Measurements from ENCODE around the gene TMEM82.

TMEM82 gene

DNA sequence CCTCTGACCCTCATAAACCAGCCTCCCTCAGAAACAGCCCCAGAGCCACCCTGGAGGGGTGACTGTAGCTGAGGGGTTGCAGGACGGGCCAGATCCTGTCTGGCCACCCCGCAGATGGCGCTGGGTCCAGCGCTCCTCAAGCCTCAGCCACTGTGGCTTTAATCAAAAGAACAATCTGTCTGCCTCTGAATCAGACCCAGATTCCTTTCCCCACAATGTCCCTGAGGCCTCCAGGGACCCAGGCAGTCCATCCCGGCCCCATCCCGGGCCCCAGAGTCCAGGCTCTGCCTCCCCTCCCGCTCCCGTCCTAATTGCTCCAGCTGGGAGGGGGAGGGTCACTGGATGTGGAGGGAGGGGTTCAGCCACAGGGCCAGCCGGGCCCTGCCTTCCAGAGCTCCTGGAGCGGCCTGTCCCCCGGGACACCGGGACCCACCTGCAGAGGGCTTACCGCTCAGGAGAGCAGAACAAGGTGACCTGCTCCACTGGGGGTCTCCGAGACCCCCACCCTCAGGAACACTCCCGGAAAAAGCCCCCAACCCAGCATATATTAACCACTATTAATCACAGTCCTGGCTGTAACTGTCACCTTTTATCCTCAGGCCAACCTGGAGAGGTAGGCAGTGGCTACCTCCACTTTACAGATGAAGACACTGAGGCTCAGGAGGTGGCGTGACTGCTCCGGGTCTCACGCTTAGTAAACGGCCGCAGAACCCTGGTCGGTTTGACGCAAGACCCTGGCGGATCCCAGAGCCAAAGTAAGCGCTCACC lies 15.5 kb downstream of the TMEM82 start:
- DNase-seq, result no peak

DNA sequence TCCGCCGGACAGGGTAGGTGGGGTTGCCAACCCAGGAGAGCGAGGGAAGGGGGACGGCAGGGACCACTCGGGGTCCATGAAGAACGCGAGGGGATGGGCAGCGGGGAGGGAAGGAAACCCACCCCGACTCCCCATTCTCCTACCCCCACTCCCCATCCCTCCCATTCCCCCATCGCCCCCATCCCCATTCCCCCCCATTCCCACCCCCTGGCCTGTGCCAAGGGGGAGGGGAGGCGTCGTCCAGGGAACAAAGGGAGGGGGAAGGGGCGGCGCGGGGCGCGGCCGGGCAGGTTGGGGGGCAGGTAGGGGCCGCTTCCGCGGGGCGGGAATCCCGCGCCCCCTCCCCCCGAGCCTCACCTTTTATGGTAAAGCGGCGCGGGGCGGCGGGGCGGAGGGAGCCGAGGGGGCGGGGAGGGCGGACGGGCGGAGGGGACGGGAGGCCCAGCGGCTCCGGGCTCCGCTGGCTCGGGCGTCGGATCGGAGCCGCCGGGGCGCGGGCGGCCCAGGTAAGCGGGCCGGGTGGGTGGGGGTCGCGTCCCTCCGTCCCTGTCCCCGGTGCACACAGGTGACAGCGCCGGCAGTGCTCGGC lies 16.1 kb downstream of the TMEM82 start, which contains the start of gene FBLIM1:
FBLIM1 (plus strand) TSS at position 453 of the 589 bp plus-strand sequence. CDS start 6,189 bp downstream, outside the sequence.
- DNase-seq, result no peak

DNA sequence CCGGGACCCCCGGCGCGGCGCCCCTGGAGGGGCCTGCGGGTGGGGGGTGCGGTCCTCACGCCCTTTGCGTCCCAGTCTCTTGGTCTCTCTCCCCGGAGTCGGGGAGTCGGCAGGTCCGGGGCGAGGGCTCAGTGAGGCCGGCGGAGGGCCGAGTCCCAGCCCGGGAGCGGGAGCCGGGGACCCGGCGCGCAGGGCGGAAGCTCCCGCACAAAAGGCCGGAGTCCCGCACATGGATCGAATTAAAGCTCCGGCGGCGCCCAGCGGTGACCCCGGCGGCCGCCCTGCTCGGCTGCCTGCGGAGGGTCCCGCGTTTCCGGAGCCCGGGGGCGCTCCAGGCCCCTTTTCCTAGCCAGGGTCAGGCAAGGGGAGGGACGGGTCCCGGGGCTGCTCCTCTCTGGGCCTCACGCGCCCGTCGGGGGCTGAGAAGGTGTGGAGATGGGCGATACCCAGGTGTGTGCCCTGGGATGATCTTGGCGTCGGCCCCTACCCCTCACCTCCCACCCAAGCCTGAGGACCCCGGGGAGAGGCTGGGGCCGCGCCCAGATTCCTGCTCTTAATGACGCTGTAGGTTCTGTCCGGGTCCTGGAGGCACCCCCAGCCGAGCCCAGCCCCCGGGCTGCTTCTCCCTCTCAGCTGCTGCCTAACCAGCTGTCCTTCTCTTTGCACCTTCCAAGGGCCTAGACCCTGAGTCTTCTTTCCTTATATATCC lies 16.8 kb downstream of the TMEM82 start:
- no peak for DNase-seq

DNA sequence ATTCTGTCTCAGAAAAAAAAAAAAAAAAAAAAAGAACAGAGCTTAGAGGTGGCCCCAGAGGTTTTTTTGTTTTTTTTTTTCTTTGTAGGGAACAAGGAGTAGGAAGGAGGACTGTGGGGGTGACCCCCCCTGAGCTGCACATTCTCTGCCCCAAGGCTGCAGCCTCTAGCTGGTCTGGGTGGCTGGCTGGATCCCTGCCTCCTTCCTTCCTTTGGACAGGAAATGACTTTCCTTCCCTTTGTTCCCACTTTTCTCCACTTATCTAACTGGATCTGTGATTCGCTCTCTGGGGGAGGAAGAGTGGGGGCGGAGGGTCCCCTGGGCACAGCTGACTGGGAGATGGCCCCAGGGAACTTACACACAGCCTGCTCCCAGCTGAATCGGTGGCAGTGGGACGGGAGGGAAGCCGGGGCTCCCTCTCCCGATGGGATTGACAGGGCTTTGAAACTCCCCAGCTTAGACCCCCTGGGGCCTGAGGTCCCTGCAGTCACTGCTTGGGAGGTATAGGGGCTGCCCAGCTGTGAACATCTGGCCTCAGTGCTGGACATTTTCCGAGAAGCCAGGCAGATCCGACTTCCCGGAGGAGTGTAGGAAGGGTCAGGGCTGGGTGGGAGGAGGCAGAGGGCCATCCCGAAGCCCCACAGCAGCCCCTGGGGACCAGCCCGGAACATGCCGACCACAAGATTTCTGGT lies 18.4 kb downstream of the TMEM82 start:
- DNase-seq, result no peak

DNA sequence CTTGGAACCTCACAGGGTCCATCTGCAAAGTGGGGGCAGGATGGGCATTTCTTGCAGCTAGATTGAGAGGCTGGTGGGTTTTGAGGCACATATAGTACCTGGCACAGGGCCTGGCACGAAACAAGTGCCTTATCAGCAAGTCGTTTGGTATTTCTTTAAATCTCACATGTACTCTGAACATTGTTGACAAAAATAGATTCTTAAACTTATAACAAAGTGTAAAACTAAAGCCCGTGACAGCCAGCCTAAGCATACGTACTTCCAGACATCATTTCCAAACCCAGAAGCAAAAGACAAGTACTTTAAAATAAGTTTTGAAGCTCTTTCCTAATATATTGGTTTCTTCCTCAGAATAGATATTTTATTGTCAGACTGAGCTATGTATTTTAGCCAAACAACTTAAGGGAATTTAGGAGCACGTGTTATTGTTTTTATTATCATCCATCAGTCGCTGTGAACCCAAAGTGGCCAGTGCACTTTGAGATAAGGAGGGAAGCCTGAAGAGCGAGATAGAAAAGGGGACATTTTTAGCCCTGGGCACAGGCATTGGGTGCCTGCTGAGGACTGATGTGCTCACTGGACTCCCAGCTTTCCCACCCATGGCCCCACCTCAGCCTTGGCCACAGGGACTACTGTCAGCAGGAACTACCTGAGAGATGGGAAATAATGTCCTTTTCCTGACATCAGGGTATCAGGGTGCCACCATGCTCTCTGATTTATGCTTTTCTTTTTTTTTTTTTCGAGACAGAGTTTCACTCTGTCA lies 19.2 kb downstream of the TMEM82 start:
- no peak for DNase-seq

DNA sequence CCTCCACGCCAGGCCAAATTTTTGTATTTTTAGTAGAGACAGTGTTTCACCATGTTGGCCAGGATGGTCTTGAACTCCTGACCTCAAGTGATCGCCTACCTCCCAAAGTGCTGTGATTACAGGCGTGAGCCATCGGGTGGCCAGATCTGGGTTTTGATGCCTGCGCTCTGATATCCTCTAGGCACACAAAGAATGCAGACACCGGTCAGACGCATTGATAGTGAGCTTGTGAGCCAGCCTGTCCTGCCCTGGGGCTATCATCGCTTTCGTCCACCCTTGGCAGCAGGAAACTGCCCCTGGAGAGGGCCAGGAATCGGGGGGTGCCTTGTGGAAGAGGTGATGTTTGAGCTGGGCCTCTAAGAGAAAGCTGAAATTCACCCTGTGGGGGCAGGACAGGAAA lies 20.2 kb downstream of the TMEM82 start:
- DNase-seq, result no peak

DNA sequence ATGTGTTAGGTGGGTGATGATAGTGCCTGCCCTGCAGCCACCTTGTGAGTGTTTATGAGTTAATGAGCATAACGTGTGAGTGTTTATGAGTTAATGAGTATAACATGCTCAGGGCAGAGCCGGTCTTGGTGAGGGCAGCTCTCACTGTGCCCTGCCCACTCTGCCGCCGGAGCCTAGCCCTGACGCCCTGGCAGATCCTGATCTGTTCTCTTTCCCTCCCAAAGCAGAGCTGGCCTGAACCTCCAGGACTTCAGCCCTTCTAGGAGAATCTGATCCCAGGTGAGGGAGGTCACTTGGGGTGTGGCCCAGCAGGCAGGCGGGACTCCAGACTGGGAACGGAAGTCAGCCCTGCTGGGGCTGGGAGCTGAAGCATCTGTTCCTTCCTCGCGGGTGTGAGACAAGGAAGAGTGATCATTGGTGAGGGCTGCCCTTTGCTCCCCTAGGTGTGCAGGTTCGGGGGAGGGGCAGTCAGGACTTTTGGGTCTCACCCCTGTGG lies 22.0 kb downstream of the TMEM82 start:
- no peak for DNase-seq

DNA sequence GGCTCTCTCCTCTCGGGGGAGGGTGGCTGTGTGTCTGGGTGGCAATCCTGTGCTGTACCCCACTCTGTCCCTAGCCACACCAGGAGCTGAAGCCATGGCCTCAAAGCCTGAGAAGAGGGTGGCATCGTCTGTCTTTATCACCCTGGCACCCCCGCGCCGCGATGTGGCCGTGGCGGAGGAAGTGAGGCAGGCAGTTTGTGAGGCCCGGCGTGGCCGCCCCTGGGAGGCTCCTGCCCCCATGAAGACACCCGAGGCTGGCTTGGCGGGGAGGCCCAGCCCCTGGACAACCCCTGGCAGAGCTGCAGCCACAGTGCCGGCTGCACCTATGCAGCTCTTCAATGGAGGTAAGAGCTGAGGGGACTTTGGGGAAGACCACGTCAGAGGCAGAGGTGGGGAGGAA lies 22.6 kb downstream of the TMEM82 start:
- no peak for DNase-seq

DNA sequence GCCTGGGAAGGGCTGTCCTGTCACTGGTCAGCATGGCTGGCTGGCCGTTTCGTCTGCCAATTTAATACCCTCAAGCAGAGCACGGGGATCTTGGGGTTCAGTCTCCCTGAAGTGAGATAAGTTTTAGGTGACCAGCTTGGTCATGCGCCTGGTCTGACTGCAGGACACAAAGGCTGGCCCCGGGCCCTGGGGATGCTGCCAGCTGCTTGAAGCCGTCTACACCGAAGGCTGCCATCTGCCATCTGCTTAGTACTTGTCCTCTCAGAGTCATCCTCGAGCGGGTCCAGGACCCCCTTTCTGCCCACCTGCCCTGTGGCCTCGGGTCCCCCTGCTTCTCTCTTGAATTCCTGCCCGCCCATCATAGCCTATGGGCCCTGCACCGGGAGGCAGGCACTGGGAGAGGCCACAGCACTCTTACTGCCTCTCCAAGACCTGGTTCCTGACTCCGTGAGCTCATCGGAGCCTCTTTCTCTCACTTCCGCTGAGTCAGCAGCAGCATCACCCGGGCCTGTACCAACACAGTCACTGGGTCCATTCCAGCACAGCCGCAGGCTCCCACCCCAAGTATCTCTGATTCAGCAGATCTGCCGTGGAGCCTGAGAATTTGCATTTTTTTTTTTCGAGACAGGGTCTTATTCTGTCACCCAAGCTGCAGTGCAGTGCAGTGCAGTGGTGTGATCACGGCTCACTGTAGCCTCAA lies 23.3 kb downstream of the TMEM82 start:
- no peak for DNase-seq

DNA sequence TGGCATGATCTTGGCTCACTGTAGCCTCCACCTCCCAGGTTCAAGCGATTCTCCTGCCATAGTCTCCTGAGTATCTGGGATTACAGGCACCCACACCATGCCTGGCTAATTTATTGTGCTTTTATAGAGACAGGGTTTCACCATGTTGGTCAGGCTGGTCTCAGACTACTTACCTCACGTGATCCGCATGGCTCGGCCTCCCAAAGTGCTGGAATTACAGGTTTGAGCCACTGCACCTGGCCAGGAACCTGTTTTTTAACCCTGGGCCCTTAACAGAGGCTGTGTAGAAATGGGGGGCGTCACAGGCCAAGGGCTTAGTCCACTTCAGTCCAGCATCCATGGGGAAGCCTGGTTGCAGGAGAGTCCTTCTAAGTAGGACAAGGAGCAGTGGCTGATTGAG lies 25.6 kb downstream of the TMEM82 start:
- DNase-seq, result no peak

DNA sequence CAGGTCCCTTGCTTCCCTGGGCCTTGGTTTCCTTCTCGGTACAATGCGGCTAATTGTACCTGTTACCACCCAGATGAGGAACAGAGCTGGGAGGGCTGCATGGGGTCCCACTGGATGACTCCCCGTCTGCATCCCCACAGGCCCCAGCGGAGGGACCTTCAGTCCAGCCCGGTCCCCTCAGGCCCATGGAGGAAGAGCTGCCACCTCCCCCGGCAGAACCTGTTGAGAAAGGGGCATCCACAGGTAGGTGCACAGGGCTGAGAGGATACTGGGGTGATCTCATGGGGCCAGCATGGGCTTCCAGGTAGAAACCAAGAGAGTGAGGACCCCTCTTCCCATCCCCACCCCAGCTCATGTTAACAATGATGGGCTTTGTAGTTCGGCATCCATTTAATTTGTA lies 26.1 kb downstream of the TMEM82 start:
- DNase-seq, result no peak

DNA sequence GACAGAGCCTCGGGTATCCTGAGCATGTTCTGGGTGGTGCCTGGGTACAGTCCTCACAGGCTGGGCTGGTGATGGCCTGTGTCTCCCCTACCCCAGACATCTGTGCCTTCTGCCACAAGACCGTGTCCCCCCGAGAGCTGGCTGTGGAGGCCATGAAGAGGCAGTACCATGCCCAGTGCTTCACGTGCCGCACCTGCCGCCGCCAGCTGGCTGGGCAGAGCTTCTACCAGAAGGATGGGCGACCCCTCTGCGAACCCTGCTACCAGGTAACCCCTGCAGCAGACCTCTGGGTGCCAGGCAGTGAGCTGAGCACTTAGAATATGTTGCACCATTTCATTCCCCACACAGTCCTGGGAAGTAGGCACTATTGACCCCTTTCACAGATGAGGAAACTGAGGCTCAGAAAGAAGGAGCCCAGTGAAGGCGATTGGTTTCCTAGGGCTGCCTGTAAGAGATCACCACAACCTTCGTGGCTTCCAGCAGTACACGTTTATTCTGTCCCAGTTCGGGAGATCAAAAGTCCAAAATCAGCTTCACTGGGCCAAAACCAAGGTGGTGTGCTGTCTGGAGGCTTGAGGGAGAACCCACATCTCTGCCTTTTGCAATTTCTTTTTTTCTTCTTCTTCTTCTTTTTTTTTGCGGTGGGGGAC lies 28.1 kb downstream of the TMEM82 start:
- no peak for DNase-seq

DNA sequence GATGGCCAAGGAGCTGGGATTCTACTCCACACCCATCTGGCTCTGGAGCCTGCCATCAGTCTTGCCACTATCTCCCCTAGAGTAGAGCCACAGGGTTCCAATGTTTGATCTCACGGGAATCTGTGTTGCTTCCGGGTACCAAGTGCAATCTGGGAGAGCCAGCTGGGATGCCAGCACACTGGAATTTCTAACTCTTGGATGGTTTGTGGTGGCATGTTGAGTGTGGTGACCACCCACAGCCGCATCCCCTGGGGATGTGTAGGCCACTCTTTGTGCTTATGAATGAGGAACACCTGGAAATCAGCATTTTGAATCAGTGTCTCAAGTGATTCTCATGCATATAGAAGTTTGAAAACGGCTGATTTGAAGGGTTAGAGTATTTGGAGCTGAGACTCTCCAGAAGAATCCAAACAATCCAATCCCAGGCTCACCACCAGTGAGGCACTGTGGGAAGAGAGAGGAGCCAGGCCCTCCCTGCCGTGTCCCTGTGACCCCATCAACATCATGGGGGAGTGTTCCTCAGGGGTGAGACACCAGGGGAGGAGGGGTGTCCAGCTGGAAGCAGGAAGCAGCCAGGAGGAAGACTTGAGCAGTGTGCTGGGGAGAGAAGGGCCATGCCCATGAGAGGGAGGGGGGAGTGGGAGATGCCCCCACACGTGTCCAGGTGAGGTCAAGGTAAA lies 29.7 kb downstream of the TMEM82 start:
- DNase-seq, result no peak

DNA sequence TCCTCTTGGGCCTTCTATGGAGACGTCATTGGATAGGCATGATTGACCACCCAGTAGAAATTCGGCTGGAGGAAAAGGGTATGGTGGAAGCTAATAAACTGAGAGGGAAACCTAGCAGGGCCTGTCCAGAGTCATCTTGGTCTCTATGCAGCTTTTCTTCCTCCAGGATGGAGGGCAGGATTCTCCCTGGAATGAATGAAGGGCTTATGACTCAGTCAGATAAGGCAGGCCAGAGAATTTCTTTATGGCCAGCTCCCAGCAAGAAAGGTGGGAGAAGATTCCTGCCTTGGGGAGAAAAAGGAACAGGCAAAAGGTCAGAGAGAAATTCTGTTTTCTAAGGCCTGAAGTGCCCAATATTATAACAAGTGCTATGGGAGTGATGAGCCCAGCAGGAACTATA lies 33.4 kb downstream of the TMEM82 start:
- DNase-seq, result no peak

DNA sequence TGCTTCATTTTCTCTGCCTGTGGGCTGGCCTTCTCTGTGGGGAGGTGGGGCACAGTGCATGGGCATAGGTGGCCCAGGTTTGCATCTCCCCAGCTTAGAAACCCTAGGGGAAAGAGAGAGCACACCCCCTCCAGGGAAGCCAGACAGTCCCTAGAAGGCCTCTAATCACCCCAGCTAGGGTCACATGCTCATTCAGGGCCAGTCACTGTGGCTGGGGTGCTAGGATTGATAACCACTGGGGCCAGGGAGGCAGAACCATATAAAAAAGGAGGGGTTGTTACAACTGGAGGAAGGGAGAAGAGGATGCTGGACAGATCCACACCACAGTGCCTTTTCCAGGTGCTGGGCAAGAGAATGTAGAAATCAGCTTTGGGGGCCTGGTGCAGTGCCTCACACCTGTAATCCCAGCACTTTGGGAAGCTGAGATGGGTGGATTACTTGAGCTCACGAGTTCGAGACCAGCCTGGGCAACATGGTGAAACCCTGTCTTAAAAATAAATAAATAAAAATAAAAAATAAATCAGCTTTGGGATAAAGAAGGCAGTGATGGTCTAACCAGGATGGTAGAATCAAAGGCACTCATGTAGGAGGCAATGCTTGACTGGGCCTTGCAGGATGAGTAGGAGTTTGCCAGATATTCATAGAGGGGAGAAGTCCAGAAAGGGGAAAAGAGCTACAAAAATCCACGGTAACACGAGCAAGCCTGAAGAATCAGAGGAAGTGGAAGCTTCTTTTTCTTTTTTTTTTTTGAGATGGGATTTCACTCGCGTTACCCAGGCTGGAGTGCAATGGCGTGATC lies 35.8 kb downstream of the TMEM82 start:
- no peak for DNase-seq

DNA sequence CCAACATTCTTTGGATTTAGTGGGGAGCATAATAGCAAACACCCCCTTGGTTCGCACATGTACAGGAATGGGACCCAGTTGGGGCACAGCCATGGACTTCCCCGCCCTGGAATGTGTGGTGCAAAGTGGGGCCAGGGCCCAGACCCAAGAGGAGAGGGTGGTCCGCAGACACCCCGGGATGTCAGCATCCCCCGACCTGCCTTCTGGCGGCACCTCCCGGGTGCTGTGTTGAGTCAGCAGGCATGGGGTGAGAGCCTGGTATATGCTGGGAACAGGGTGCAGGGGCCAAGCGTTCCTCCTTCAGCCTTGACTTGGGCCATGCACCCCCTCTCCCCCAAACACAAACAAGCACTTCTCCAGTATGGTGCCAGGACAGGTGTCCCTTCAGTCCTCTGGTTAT lies 43.4 kb downstream of the TMEM82 start:
- no peak for DNase-seq

DNA sequence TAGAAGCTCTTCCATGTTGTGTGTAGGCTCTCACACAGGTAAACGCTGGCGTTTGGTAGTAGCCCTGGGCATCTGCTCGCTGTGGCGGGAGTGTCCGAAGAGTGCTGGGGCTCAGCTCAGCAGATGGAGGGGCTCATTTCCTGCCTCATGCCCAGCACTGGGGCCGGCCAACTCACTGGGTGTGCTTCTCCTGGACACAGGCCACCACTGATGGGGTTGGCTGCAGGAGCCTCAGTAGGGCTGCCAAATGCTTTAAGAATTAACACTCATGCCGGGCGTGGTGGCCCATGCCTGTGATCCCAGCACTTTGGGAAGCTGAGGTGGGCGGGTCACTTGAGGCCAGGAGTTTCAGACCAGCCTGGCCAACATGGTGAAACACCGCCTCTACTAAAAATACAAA lies 44.3 kb downstream of the TMEM82 start:
- no peak for DNase-seq

DNA sequence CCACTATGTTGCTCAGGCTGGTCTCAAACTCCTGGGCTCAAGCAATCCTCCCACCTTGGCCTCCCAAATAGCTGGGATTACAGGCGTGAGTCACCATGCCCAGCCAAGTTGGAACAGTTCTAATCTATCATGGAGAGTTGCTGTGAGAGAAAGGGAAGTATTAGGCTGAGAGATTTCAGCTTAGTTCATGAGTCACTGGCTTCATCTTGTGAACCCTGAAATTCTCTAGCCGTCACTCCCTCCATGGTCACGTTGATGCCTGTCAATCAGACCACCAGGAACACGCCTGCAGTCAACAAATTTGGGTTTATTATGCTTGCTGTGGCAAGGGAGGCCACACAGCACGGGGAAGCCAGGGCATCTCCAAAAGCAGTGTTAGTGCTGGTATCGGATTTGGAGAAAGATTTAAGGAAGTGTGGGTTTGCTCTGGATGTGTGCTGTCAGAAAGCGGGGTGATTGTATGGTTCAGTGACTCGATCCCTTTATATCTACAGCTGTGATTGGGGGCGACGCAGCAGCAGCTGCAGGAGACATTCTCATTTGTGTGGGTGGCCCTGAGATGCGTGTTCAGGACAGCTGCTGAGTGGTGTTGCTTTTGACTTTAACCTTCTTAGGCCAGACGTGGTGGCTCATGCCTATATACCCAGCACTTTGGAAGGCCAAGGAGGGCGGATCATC lies 46.5 kb downstream of the TMEM82 start:
- DNase-seq, result no peak

DNA sequence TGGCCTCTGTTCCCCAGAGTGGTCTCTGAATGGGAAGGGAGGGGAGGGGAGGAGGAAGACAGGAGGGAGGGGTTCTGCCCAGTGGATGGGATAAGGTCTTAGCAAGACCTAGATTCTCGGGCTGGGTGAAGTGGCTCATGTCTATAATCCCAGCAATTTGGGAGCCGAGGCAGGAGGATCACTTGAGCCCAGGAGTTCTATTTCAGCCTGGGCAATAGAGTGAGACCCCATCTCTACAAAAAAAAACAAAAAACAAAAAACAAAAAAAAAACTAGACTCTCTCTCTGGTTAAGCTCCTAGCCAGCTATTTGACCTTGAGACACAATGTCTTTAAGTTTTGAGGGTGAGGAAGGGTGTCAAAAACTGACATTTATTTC lies 53.8 kb downstream of the TMEM82 start:
- DNase-seq, result no peak

Data from NCI-H187 (cell line).